Measurements from ENCODE around the gene FLOT2.

FLOT2 gene

DNA sequence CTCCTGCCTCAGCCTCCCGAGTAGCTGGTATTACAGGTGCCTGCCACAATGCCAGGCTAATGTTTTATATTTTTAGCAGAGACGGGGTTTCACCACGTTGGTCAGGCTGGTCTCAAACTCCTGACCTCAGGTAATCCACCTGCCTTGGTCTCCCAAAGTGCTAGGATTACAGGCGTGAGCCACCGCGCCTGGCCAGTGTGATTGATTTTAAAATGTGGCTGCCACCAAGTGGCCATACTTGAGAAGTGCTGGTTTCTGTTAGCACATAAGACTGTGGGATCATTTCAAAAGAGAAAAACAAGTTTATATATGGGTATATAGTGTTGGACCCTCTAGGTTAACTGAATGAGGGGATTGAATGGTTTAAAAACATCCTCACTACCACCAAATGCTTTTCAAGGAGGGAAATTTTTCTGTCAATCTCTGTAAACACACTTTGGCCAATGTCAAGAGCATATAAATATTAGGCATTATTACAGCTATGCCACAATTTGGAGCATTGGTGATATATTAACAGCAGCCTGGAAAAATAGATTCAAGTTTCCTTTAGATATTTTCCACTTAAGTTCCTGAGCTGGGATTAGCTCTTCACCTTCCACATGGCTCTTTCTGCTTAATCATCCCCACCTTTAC is 18.9 kb upstream of the FLOT2 start:
- TF ChIP-seq, protein P1, sequence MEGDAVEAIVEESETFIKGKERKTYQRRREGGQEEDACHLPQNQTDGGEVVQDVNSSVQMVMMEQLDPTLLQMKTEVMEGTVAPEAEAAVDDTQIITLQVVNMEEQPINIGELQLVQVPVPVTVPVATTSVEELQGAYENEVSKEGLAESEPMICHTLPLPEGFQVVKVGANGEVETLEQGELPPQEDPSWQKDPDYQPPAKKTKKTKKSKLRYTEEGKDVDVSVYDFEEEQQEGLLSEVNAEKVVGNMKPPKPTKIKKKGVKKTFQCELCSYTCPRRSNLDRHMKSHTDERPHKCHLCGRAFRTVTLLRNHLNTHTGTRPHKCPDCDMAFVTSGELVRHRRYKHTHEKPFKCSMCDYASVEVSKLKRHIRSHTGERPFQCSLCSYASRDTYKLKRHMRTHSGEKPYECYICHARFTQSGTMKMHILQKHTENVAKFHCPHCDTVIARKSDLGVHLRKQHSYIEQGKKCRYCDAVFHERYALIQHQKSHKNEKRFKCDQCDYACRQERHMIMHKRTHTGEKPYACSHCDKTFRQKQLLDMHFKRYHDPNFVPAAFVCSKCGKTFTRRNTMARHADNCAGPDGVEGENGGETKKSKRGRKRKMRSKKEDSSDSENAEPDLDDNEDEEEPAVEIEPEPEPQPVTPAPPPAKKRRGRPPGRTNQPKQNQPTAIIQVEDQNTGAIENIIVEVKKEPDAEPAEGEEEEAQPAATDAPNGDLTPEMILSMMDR (IDR thresholded peaks at IDR 0.05; ENCODE audit: extremely low read depth, missing control alignments), result peak; percentile 41
- DNase-seq (ENCODE audit: low spot score), result peak; percentile 45

- TF ChIP-seq, protein P1 (IDR thresholded peaks at IDR 0.05; ENCODE audit: extremely low read depth, missing control alignments), result no peak
- no peak for DNase-seq (ENCODE audit: low spot score)
Measured at GRCh38 chr17:28912938-28913333, 15.4 kb upstream of the FLOT2 start.

DNA sequence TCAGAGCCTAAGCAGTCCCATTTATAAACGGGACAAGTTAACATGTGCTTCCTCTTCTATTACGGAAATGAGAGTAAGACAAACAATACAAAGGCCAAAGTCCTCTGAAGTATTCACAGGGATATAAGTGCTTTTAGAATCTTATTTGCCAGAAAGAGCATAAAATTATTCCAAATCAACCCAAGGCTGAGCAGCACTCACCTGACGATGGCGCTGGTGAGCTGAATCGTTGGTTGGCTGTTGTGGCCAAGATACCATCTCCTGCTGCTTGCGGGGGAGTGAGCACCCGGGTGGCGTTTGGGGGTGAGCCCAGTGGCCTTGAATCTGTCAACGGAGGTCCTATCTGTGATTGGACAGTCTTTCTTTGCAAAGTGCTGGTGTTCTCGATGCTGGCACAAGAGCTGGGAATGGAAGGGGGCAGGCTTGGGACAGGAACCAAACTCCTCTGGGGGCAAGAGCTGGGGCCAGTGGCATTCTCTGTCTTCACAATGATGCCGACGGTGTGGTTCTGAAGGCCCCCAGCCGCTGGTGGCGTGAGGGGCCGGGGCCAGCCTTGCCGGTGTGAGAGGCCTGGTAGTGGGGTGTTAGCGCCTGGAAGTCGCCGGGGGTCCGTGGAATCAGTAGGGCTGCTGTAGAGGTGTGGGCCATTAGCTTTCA is 14.9 kb upstream of the FLOT2 start:
- TF ChIP-seq, protein P1 (IDR thresholded peaks at IDR 0.05; ENCODE audit: extremely low read depth, missing control alignments), result no peak
- no peak for DNase-seq (ENCODE audit: low spot score)

DNA sequence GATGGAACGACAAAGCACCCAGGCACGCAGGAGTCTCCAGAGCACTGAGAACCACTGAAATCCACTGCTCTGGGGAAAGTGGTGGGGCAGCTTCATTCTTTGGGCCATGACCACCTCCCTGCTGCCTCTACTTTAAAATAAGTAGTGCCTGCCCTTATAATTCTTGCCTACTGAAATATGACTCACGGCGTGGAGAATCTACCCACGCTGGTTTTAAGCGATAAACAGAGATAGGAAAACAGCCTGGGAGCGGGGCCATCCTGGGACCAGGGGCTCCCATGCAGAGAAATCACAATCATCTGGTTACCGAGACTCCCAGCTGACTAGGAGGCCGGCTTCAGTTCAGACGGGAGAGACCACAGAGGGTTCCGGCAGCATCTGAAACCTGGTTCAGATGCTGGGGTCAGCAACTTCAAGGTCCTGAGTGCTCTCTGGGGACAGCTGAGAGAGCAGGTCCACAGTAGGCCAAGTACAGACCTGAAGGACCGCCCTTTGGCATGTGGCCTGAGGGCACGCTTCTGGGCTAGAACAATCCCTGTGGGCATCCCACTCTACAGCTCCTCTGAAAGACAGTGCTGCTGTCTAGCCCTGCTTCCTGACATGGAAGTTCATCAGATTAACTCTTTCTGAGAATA is 14.0 kb upstream of the FLOT2 start:
- TF ChIP-seq, protein P1 (IDR thresholded peaks at IDR 0.05; ENCODE audit: extremely low read depth, missing control alignments), result no peak
- DNase-seq (ENCODE audit: low spot score), result no peak

DNA sequence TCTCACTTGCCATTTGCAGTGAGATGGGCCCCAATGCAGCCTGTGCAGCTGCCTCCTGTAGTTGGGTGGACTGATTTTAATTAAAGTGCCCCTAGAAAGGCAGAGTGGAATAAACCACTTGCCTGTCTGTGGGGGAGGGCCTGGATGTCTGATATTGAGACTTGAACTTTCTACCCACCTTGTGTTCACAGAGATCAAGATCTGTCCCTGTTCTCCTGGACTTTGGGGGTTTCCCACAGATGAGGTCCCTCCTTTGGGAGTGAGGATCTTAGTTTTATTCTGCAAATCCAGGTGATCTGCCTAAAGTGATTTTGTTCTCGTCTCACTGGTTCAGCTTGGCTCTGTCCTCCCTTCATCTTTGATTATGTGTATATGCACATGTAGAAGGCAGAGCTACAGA is 13.0 kb upstream of the FLOT2 start:
- DNase-seq (ENCODE audit: low spot score), result no peak
- TF ChIP-seq, protein P1 (IDR thresholded peaks at IDR 0.05; ENCODE audit: extremely low read depth, missing control alignments), result no peak

- no peak for DNase-seq (ENCODE audit: low spot score)
Measured at GRCh38 chr17:28908640-28909167, 11.2 kb upstream of the FLOT2 start.

More at GRCh38 chr17:28908640-28909167, 11.2 kb upstream of the FLOT2 start:
- TF ChIP-seq, protein P1 (IDR thresholded peaks at IDR 0.05; ENCODE audit: extremely low read depth, missing control alignments), result no peak

All from GM20000 (cell line).